DMS 273 treated with DMSO at 0.1 percent for 48 hours (cell line): ENCODE measurements around the gene PDK2.

ENCODE experiments used
- DNase-seq: peaks from one replicate; lab custom pipeline; 2025; lab: John Stamatoyannopoulos, UW

The PDK2 gene

DNA sequence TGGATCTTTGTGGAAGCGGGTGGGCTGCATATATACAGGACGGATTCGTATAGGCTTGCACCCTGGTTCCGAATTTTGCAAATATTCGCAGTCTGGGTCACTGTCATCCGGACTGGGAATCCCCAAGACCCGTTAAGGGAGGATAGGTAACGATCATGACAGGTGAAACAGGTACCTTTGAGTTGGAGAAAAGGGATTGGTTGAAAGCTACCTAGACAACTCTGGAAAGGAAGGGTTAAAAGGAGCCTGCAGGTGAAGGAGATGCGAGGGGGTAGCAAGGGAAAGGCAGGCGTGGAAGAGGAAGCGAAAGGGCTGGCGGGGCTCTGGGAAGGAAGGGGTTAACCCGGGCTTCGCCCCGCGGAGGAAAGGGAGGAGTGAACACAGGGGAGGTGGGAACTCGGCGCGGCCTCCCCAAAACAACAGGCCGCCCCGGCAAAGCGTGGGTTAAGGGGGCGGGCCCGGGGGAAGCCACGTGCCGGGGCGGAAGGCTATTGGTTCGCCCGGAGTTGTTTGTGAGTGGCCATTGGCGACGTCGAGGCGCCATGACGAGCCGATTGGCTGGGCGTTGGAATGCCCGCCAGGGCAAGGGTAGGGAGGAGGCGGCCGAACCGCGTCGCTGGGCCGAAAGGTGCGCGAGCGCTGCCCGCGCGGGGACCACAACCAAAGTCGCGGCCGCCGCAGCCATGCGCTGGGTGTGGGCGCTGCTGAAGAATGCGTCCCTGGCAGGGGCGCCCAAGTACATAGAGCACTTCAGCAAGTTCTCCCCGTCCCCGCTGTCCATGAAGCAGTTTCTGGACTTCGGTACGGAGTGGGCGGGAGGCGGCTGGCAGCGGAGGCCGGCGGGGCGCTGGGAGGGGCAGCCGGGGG, at the start of gene PDK2:
Gene PDK2, plus strand, starts transcription at position 599 of the 867 bp plus-strand sequence. Its CDS starts 85 bp downstream, at position 684.
- peak; percentile 87 for DNase-seq

DNA sequence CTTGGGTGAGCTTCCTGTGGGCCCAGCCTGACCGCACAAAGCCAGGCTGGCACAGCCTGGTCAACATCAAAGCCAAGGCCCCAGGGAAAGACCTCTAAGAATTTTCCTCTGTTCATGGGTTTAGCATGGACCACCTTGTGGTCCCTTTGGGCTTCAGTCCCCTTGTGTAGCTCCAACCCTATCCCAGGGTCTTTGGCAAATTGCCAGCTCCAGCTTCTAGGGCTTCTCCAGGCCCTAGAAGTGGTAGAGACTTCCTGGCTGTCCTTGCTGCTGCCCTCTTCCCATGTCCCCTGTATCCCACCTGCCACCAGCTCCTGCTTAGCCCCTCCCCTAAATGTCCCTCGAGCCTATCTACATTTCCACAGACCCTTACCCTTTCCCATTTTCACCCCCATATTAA, 49.0 kb upstream of the PDK2 start:
- no peak for DNase-seq

DNA sequence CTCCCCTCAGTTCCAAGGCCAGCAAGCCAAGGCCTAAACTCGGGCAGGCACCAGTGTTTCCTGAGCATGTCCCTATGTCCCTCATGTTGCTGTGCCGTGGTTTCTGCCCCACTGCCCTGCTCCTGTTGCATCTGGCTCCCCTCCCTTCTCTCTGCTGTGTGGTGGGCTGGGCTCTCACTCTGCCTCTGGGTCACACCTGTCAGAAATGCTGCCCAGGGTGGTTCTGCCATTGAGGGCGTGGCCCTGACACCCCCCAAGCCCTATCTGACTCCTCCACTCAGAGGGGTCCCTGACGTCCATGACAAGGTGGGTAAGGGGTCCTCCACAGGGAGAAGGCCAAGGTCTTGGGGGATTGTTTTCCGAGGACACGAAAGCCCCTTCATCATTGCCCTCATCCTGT, 48.5 kb upstream of the PDK2 start:
- no peak for DNase-seq

DNA sequence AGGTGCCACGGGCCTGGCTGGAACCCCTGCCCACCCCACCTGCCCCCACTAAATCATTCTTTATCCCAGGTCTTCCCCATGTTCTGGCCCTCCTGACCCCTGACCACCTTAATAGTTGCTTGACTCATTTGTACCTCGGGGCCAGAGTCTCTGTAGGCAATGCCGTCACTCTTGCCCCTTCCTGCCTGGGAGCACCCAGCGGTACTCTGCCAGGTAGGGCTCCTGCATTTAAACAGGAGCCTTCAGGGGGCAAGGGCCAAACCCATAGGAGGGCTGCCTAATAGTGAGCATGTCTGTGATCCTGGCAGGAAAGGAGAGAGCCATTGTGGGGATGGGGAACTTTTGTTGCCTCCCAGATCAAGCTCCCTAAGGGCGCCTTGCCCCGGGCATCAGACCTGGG, 48.1 kb upstream of the PDK2 start:
- DNase-seq = no peak

- DNase-seq = no peak
Measured at GRCh38 chr17:50047488-50048126, 47.5 kb upstream of the PDK2 start.

- no peak for DNase-seq
Measured at GRCh38 chr17:50048146-50048720, 46.9 kb upstream of the PDK2 start.

DNA sequence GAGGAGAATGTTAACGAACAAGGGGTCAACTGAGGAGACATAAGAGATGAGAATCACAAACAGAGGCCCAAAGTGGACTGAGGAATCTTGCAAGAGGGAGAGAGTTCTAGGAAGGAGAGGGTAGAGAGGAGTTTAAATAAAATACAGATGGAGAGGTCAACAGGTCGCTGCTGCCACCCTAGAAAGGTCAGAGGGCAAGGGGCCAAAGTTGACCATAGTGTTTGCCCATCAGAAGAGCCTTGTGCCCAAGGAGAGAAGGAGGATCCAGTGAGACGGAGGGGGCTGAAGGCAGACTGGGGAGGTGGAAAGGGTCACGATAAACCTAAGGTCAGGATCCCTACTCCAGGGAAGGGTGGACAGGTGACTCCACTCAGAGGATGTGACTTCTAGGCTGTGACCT, 46.2 kb upstream of the PDK2 start:
- DNase-seq = no peak

DNA sequence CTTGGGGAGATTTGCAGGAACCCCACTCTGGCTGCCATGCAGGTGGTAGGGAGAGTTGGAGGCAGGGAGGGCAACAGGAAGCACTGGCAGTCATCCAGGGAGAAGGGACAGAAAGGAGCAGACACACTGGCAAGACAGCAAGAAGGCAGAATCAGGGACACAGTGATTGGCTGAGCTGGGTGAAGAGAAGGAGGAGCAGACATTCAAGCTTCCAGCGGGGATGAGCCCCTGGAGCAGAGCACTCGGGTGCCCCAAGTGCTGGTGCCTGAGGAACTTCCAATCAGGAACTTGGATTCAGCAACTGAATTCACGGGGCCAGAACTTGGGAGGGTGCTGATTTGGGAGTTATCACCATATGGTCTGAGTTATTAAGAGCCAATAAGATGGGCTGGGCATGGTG, 45.5 kb upstream of the PDK2 start:
- peak; percentile 58 for DNase-seq

DNA sequence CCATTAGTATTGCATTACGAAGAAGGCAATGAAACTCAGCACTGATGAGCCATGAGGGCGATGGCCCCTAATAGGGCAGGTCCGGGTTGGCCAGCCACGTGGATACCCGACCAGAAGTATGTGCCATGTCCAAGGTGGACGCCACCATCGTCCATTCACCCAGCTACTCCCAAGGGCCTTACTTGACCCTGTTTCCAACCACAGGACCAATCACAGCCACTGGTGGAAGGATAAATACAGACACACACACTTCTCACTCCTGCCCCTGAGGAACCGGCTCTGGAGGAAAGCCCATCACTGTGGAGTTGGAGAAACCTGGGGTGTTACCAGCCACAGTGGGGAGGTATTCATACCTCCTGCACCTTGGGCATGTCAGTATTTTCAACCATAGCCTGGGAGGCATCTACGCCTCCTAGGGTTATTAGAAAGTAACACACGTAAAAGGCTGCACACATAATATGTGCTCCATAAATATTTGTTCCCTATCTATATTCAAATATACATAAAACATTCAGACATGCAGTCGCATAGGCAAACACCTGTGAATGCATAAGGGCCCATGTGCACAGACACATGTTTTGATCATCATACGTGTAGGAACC, 44.6 kb upstream of the PDK2 start:
- no peak for DNase-seq

DNA sequence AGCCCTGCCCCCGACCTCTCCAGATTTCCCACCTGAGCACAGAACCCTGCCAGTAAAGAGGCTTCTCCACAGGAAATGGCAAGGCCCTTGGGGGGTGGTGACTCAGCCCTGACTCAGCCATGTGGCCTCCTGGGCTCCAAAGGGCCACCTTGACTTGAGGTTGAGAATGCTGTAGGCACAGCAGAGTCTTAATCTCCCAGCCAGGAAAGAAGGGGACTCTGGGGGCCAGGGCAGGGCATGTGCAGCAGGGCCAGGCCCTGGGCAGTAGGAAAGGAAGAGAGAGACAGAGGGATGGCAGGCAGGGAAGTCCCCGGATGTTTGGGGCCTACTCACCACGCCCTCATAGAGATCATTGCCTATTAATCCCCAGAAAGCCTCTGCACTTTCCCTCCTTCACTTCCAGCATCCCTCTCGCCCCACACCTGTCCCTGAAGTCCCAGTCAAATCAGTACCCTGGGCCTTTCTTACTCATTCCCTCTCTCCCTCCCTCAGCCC, 44.0 kb upstream of the PDK2 start:
- no peak for DNase-seq

GRCh38 chr17:50051606-50052005, 43.5 kb upstream of the PDK2 start:
- DNase-seq = no peak

DNA sequence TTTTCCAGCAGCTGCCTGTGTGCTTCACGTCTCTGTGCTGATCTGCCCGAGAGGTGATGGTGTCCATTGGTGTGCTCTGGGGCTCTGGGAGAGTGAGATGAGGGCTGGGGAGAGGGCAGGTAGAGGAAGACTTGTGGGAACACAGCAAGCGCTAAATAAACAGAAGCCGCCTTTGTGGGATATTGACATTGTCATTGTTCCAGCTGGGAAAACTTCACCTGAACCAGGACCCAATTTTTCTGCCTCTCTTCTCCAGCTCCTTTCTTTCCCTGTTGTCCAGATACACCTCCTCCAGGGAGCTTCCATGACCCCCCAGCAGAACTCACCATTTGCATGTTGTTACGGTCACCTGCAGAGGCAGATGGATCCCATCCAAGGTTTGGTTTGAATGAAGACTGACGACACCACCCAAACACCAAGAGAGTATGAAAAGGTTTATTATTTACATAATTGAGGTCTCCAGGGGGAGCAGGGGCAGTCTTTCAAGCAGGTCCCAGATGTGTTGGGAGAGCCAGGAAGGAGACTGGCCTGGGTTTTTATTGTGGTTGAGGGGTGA, 42.8 kb upstream of the PDK2 start:
- no peak for DNase-seq

DNA sequence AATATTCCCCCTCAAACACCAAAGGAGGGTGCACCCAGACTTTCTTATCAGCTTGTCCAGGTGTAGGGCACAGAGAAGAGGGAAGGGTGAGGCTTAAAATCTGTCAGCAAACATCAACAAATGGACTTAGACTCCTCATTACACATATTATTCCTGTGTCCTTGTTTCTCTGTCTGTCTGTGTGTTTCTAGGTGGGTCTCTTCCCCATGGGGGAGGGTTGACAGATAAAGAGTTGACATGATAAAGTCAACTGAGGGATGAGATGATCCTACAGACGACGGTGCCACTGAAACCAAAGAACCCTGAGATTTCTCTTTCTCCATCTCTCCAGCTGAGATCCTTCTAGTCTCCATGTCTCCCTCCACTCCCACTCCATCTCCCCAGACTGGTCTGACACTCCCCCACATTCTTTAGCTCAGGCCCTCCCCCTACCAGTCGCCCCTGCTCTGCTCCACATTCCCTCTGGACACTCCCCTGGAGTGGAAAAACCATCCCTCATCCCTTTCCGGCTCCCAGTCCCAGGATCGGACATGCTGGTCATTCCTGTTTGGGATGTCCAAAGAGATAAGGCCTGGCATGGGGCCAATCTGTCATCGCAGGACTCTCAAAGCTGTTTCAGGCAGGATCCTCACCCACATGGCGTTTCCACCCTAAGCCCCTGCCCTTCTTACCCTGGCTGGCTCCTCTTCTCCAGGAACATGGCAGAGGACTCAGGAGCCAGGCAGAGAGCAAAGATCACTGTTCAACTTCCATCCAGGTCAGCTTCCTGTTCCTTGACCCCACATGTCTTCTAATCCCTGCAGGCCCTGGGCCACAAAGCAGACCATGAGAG, 42.1 kb upstream of the PDK2 start:
- no peak for DNase-seq

DNA sequence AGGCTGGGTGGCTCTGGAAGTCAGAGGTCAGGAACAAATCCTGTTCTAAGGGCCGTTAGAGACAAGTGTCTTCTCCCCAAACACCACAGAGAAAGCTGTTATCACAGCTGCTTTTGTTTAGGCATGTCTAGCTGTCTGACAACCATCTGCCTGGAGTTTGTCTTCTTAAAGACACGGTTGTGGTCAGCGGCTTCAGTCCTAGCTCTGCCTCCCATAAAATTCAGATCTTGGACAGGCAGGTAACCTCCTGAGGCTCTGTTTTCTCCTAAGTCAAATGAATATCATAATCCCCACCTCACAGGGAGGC, 41.5 kb upstream of the PDK2 start:
- no peak for DNase-seq

- no peak for DNase-seq
Measured at GRCh38 chr17:50055055-50055425, 40.1 kb upstream of the PDK2 start.

DNA sequence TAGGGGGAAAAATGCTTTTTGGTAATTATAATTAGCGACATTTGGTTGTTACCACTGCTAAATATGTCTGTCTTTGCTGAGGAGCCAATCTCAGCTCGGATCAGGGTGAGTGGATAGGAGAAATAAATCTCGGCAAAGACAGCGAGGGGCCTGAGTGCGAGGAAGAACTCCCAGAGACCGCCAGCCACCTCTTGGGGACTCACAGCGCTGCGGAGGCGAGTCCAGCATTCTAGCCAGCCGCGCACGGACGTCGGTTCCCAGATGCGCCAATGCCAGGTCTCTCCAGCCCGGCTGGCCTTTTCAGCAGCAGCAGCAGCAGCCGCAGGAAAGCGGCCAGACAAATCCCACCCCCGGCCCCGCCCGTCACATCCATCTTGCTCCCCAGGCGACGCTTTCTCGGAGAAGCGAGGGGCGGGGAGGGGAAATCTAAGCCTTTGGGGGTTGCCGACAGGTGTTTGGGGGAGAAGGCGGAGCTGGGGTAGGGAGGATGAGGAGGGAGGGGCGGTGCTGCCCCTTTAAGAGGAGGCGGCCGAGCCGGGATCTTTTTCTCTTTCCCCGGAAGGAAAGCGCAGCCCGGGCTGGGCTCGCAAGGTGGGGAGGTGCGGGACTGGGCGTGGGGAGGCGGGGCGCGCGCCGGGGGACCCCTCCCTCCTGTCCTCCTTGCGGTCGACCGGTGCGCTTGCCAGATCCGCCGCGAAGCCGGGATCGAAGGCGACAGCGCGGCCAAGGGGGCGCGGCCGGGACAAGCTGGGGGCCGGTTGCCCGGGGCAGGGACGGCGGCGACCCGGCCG, 39.5 kb upstream of the PDK2 start, which contains the start of gene ITGA3:
Gene ITGA3, plus strand, starts transcription at position 685 of the 791 bp plus-strand sequence. CDS start 330 bp downstream, outside the sequence.
- peak; percentile 36 for DNase-seq

DNA sequence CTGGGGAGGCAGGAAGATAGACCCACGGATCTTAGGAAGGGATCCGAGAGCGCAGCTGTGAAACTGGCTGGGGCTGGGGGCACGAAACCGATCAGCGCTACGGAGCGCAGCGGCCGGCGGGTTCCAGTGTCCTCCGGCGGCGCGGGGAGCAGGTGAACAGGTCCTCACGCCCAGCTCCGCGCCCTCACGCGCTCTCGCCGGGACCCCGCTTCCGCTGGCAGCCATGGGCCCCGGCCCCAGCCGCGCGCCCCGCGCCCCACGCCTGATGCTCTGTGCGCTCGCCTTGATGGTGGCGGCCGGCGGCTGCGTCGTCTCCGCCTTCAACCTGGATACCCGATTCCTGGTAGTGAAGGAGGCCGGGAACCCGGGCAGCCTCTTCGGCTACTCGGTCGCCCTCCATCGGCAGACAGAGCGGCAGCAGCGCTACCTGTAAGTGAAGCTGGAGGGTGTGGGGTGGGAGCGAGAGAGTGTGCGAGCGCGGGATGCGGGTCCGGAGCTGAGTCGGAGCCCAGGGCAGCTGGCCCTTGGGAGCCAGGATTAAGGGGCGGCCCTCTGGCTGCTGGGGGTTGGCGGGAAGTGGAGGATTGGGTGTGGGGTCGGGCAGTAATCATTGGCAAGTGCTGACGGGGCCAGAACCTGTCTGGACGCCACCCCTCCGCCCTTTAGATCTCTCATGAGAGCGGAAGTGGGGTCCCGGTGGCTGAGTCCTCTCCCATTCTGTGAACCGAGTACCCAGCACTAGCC, 38.8 kb upstream of the PDK2 start:
- peak; percentile 8 for DNase-seq

GRCh38 chr17:50056961-50057330, 38.2 kb upstream of the PDK2 start:
- DNase-seq = no peak

- no peak for DNase-seq
Measured at GRCh38 chr17:50057521-50057991, 37.6 kb upstream of the PDK2 start.
